HepG2 (cell line): ENCODE data around the gene COMMD4. TPM values are rescaled to one million over a fixed set of nuclear protein-coding genes. Genes with fewer than 3 reads are reported as not detected.
A peak's percentile ranks its signal among the peaks of the same experiment; 100 is the strongest.

Source experiments
- BRD4 ChIP-seq: sonication (generic); formaldehyde crosslinking; IDR thresholded peaks from 2 replicates; pipeline ENCODE4 v1.4.0; 2020; ENCODE audit warnings: missing genetic modification reagents
- ELF1 ChIP-seq: sonication (generic); formaldehyde crosslinking; IDR thresholded peaks from 2 replicates; pipeline ENCODE4 v1.4.0; 2020; ENCODE audit warnings: missing genetic modification reagents
- HNRNPK ChIP-seq: fragments of 200-400 bp; formaldehyde crosslinking; IDR thresholded peaks from 2 replicates; pipeline ENCODE4 v1.6.1; 2018; ENCODE audit warnings: low read length, low read depth, moderate library complexity, mild to moderate bottlenecking; ENCODE audit not compliant: poor library complexity, severe bottlenecking
- MNT ChIP-seq: fragments of 450-650 bp; IDR thresholded peaks from 2 replicates; pipeline ENCODE4 v1.6.1; 2016
- MXD3 ChIP-seq: IDR thresholded peaks from 2 replicates; pipeline ENCODE4 v1.6.1; 2016; ENCODE audit warnings: mild to moderate bottlenecking, missing biosample characterization, missing genetic modification reagents
- MXI1 ChIP-seq: IDR thresholded peaks from 3 replicates; pipeline ENCODE4 v1.6.1; 2012; ENCODE audit warnings: low read depth, low read length, inconsistent platforms, borderline replicate concordance
- NFE2L1 ChIP-seq: sonication (generic); formaldehyde crosslinking; IDR thresholded peaks from 2 replicates; pipeline ENCODE4 v1.4.0; 2020; ENCODE audit warnings: missing genetic modification reagents, mild to moderate bottlenecking, borderline replicate concordance
- REST ChIP-seq, 2 experiments: IDR thresholded peaks; 2 replicates each; pipeline ENCODE4 v1.6.1; 2011 to 2012; ENCODE audit warnings: low read length in 2 of 2, borderline replicate concordance in 1 of 2, low read depth in 1 of 2, mild to moderate bottlenecking in 1 of 2, moderate library complexity in 1 of 2
- RNF2 ChIP-seq: fragments of 450-650 bp; conservative IDR thresholded peaks from 2 replicates; pipeline ENCODE4 v1.6.1; 2016; ENCODE audit warnings: low read depth
- TIGD3 ChIP-seq: sonication (generic); formaldehyde crosslinking; IDR thresholded peaks from 2 replicates; pipeline ENCODE4 v1.5.1; 2020; ENCODE audit warnings: mild to moderate bottlenecking, missing genetic modification reagents, borderline replicate concordance
- U2AF2 ChIP-seq: fragments of 200-400 bp; formaldehyde crosslinking; IDR thresholded peaks from 2 replicates; pipeline ENCODE4 v1.6.1; 2017; ENCODE audit warnings: low read depth, mild to moderate bottlenecking, low read length
- YY1 ChIP-seq: IDR thresholded peaks from 2 replicates; pipeline ENCODE4 v1.6.1; 2011; ENCODE audit warnings: low read length, low read depth, moderate library complexity, mild to moderate bottlenecking; ENCODE audit not compliant: insufficient read depth, insufficient replicate concordance
- ZBTB38 ChIP-seq: sonication (generic); formaldehyde crosslinking; IDR thresholded peaks from 2 replicates; pipeline ENCODE4 v1.5.1; 2020; ENCODE audit warnings: mild to moderate bottlenecking, missing genetic modification reagents
- ZIK1 ChIP-seq: sonication (generic); formaldehyde crosslinking; IDR thresholded peaks from 2 replicates; pipeline ENCODE4 v1.5.0; 2020; ENCODE audit warnings: mild to moderate bottlenecking, low read depth, missing genetic modification reagents, borderline replicate concordance
- ZNF451 ChIP-seq: sonication (generic); formaldehyde crosslinking; IDR thresholded peaks from 2 replicates; pipeline ENCODE4 v1.5.0; 2020; ENCODE audit warnings: mild to moderate bottlenecking, missing genetic modification reagents
- ZNF609 ChIP-seq: sonication (generic); formaldehyde crosslinking; IDR thresholded peaks from 2 replicates; pipeline ENCODE4 v1.4.0; 2020; ENCODE audit warnings: mild to moderate bottlenecking, missing genetic modification reagents, borderline replicate concordance
- polyA plus RNA-seq, 8 experiments: library from polyadenylated mRNA; depleted of rRNA in 3 of 8; stranded (reverse) in 7 of 8; unstranded in 1 of 8; fragments of >200 nt; fragmentation: Illumina TruSeq in 4 of 8; extraction: Trizol in 4 of 8; gene quantifications; 2 replicates each; pipeline versions ENCODE4 v1.2.1 to v1.2.3, GENCODE V29; 2011 to 2016; ENCODE audit warnings: low read depth in 4 of 8, missing spikeins in 1 of 8, mixed read lengths in 1 of 8; ENCODE audit not compliant: insufficient read depth in 1 of 8
- total RNA-seq, 5 experiments: library from RNA; depleted of rRNA; stranded (reverse); fragments of >200 nt; fragmentation: Illumina TruSeq; extraction: Trizol; gene quantifications; 2 replicates each; pipeline ENCODE4 v1.2.3, GENCODE V29; 2016; ENCODE audit warnings: low read depth in 1 of 5

Gene COMMD4
- total and polyA plus RNA-seq, 2 of the 13 experiments (the other 11 are each of a cell fraction or from before 2014, with no cell fraction given) = 45.8 to 89.9 TPM

- no peak for TF ChIP-seq ZNF609
- 0 out of 2 replicates have a peak, but pooled peaks have one; percentile 42 for TF ChIP-seq MNT
- peak; percentile 70; the same call in 1 of the 3 replicates for TF ChIP-seq MXI1
- TF ChIP-seq NFE2L1 (CRISPR knock-in tag) = peak; percentile 34; the same call in 1 of the 2 replicates
- no peak for TF ChIP-seq HNRNPK
- 0 out of 2 replicates have a peak, but pooled peaks have one; percentile 69 for TF ChIP-seq RNF2
- TF ChIP-seq YY1 = peak; percentile 69
- TF ChIP-seq MXD3 (CRISPR knock-in tag) = peak; percentile 84; the same call in 1 of the 2 replicates
- peak; percentile 89; the same call in 1 of the 2 replicates for TF ChIP-seq ZIK1 (CRISPR knock-in tag)
- TF ChIP-seq ELF1 (CRISPR knock-in tag) = peak; percentile 95
- peak; percentile 41 for TF ChIP-seq ZBTB38 (CRISPR knock-in tag)
- peak; percentile 66 for TF ChIP-seq BRD4 (CRISPR knock-in tag)
- peak; percentile 64; the same call in 1 of the 2 replicates for TF ChIP-seq ZNF451
- no peak for TF ChIP-seq REST (IDR thresholded peaks at IDR 0.05; ENCODE audit: borderline replicate concordance in 1 of 2, low read depth in 1 of 2, low read length in 2 of 2)
- TF ChIP-seq U2AF2 = no peak
- no peak for TF ChIP-seq TIGD3 (CRISPR knock-in tag)
Measured at GRCh38 chr15:75335705-75336355, at the start of gene COMMD4 (continued).
